GM18520 (cell line): ENCODE measurements around the gene FPGS.
"Not testable (repeated sequence)": the region's sequence is repeated elsewhere in the genome, so short reads cannot be mapped to it uniquely, and the experiment has no call there.

Experiments used
- ATAC-seq: cut with Tn5 transposase; IDR thresholded peaks from one replicate; pipeline ENCODE4 v1.9.1; 2021; ENCODE audit not compliant: unreplicated experiment

The FPGS gene

GRCh38 chr9:127835991-127836516, 33.4 kb downstream of the FPGS start:
- ATAC-seq: no peak

GRCh38 chr9:127836561-127836960, 33.9 kb downstream of the FPGS start:
- ATAC-seq: not testable (repeated sequence)

DNA sequence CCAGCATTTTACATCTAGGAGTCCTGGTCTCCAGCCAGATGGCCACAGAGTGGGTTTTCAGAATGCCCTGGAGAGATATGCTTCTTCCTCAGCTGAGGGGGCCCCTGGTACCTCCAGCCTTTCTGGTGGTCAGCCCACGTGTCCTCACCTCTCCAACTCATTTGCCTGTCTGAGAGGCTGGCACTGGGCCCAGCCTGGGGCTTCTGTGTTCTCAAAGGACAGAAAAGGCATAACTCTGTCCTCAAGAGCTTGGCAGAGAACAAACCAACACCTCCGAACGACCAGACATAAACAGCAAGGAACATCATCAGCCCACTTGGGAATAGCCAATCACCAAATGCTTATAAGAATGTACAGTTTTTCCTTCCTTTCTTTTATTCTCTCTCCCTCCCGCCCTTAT, 34.7 kb downstream of the FPGS start:
- no peak for ATAC-seq

DNA sequence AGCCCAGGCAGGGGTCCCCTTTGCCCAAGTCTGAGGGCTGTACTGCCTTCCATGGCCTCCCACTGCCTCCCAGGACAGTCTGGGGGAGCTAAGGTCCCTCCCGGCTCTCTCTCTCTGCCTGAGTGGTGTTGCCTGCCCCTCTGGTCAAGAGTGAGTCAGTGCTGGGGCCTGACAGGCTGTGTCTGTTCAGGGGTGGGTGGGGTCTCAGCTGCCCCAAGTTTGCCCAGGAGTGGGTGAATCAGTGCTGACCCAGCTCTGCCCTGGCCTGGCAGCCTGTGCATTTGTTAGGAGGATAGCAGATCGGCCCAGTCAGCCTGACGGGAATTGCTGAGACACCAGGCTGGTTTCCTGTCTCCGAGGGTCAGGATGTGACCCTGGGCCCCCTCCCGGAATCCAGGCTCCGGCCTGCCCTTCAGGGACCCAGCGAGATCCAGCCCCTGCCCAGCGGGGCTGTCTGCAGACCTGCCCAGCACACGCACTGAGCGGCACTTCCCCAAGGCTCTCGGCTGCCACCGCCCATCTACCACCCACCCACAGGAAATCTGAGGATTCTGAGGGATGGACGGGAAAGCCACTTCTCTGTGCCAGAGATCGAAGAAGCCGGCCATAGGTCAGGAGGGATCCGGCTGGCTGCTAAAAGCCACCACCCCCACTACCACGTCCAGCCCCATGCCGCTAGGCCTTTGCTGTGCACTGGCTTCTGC, 35.8 kb downstream of the FPGS start:
- no peak for ATAC-seq

DNA sequence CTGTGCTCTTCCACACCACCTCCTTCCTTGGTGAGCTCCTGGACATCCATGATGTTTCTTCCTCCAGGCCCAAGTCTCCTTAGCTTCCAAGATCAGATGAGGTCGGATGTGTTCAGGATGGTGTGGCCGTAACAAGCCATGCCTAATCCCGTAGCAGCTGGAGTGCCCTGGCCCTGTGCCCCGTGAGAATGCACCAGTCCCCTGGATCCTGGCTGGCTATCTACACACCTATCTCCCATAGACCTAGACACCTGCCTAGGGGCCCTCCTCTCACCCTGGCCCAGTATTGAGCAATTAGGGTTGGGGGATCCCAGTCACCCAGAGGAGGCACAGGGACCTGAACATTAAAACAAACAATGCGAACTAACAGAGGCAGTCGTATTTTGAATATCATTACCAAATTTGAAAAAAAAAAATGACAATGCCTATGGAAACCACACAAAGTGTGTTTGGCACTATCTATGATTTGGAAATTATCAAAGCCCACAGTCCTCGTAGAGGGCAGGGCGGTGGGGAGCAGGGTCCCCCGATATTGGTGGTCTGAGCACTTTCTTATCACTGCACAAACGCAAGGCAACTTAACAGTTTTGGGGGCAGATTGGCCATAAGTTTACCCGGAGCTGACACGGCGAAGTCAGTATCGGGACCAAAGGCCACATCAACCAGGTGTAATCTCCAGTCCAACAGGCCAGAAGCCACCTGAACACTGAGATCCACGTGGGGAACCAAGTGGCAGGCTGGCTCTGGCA, 38.6 kb downstream of the FPGS start:
- ATAC-seq: no peak

- ATAC-seq: no peak
Observed at GRCh38 chr9:127844821-127845359, 42.2 kb downstream of the FPGS start.

- ATAC-seq: not testable (repeated sequence)
Observed at GRCh38 chr9:127845619-127846018, 42.9 kb downstream of the FPGS start.

DNA sequence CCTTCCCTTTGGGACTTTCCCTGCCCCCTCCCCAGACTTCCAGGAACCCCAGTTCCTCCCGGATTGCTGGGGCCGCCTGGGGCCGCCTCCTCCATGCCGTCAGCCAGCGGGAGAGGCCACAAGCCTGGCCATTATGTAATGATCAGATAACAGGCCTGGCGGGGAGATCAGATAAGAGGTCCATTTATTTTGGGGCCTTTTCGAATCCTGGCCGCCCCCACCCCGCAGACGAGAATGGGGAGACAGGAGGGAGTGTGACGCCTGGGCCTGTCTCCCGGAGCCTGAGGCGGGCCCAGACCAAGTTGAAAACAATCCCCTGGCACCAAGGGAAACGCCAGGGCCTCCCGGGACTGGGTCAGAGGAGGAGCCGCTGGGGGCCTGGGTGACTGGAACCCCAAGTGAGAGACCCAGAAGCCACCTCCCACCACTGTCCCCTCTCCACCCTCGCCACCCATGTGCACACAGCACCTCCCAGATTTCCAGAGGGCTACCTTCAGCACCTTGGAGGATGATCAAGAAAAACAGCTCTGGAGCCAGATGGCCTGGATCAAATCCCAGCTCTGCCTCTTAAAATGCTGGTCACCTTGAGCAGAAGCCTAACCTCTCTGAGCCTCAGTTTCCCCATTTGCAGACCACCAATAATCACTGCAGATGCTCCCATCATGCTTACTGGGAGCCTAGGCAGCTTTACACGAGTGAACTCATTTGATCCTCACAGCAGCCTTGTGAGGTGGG, 43.9 kb downstream of the FPGS start:
- ATAC-seq: no peak

DNA sequence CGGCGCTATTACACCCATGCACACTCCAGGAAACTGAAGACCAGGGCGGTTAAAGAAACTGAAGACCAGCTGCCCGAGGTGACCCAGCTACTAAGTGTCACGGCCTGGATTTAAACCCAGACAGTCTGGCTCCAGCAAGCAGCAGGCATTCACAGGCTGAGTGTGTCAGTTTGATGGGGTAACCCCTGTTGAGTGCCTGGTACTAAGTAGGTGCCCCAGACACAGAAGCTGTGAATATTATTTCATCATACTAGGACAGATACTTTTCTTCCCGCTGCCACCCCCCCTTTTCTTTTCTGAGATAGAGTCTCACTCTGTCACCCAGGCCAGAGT, 44.5 kb downstream of the FPGS start:
- ATAC-seq: no peak

DNA sequence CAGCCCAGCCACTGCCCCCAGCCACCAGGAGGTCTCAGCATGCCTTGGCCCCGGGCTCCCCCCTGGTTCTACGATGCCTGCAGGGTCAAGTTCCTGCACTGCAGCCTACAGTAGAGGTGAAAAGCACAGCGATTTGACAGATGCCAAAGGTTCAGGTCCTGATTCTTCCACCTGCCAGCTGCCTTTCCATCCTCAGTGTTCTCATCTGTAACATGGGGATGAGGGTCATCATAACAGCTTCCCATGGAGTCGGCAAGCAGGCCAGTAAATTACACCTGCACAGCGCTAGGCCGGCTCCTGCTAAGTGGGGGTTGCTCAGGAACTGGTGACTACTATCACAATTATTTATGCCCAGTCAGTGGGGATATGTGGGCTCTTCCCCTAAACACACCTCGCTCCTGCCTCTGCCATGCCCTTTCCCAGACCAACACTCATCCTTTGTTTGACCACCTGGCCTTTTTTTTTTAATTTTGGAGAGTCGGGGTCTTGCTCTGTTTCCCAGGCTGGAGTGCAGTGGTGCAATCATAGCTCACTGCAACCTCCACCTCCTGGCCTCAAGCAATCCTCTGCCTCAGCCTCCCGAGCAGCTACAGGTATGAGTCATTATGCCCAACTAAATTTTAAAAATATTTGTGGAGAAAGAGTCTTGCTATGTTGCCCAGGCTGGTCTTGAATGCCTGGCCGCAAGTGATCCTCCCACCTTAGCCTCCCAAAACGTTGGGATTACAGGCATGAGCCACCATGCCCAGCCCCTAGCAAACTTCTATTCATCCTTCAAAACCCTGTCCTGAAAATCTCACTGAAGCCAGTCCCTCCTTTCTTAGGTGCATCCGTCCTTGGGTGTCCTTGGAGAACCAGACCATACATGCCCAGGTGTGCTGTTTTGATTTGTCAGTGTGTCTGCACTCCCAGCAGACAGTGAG, 45.4 kb downstream of the FPGS start:
- ATAC-seq: no peak

DNA sequence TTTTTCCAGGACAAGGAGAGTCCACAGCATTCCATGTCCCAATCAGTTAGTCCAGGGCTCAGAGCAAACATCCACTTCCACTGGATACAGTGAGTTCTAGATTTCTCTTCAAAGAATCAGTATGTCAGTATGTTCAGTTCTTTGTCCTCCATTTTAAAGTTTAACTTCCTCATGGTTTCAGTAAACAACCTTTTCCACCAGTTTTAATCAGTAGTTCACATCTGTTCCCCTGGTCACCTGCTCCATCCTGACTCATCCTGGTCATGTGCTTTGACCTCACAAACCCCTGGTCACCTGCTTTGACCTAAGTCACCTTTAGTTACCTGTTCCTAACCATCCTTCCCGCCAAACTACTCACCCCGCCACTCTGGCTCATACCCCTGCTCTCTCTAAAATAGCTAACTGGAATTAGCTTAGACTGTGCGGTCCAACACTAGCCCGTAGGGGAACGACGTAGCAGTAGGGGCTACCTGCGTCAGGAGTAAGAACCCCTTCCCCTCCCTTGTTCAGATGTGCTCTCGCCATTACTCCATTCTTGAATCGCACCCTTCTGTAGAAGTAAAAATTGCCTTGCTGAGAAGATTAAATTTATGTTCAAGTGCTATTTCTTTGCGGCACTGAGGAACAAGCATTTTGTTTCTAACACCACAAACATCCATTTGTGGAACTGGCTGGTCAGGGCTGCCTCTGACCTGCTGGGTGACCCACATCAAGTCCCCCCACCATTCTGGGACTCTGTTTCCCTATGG, 46.2 kb downstream of the FPGS start:
- ATAC-seq: no peak

DNA sequence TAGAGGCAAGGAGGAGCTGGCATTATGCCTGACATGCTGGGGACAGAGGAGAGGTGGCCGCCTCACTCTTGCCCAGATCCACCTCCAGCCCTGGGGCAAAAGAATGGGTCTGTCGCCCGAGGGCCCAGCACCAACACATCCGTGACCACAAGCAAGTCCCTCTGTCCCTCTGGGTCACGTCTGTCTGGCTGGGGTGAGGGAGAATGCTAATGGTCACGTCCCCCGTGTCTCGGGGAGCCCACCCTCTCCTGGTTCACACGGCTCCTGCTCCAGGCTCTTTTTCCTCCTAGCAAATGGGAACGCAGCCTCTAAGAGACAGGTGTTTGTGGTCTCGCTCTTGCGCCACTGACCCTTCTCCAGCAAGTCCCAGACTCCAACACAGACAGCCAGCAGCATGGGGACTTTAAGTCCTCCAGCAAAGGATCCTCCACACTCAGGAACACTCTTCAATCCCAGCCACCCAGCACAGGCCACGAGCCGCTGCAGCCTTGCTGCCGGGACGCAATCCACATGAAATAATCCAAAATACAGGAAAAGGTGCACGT, 47.7 kb downstream of the FPGS start:
- ATAC-seq: no peak

DNA sequence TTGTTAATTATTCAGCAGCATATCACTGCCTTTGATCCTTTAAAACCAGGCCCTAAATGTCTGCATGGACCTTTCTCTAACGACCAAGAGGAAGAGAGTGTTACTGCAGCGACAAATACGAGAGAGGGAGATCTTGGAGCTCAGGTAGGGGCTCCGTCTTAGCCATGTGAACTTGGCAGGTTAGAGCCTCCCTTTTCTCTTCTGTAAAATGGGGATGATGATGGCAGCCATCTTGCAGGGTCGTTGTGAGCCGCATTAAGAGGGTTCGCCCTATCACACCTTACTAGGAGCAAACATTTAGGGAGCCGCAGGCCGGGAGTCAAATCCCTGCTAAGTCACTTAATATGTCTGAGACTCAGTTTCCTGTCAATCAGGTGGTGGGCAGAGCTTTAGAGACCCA, 50.1 kb downstream of the FPGS start:
- ATAC-seq: no peak

GRCh38 chr9:127853312-127854183, 50.9 kb downstream of the FPGS start:
- ATAC-seq: no peak

- ATAC-seq: no peak
Observed at GRCh38 chr9:127854184-127854806, 51.6 kb downstream of the FPGS start, which contains the start of gene ENG. Gene ENG, minus strand, starts transcription at chr9:127854658. Its CDS starts 303 bp downstream, at chr9:127854355.

DNA sequence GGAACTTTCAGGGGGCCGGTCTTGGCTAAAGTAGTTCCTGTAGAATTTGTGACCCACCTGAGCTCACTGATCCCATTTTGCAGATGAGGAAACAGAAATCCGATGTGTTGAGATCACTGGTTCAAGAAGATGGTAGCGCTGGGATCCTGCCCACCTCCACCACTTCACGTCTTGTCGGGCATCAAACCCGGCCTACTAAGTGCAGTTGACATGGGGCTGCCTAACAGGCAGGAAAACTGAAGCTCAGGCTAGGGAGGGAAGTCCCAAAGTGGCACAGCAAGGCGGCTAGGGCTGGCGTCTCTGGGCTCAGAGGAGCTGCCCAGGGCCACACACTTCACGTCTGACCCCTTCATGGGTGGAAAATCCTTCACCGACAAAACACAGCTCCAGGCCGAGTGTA, 52.3 kb downstream of the FPGS start:
- no peak for ATAC-seq

DNA sequence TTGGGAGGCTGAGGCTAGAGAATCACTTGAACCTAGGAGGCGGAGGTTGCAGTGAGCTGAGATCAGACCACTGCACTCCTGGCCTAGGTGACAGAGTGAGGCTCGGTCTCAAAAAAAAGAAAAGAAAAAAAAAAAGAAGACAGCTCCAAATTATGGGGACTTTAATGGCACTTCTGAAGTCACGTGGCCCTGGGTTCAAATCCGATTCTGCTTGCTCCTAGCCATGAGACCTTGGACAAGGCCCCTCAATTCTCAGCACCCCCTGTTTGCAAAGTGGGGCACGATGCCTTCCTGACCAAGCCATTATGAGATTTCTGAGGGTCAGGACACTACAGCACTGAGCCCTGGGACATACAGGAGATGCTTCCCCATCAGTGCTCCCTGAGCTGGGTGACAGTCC, 52.8 kb downstream of the FPGS start:
- no peak for ATAC-seq
